Measurements from ENCODE around the gene SLC39A11.
"Not testable (repeated sequence)": the region's sequence is repeated elsewhere in the genome, so short reads cannot be mapped to it uniquely, and the experiment has no call there.

Gene SLC39A11

GRCh38 chr17:72916991-72917390 lies 175.5 kb downstream of the SLC39A11 start:
- DNase-seq (ENCODE audit: low spot score): no peak

- no peak for DNase-seq (ENCODE audit: low spot score)
Measured at GRCh38 chr17:72915625-72916081, 176.8 kb downstream of the SLC39A11 start.

- no peak for DNase-seq (ENCODE audit: low spot score)
Measured at GRCh38 chr17:72913142-72913682, 179.3 kb downstream of the SLC39A11 start.

- DNase-seq (ENCODE audit: low spot score): no peak
Measured at GRCh38 chr17:72906306-72906705, 186.2 kb downstream of the SLC39A11 start.

- DNase-seq (ENCODE audit: low spot score): no peak
Measured at GRCh38 chr17:72903522-72903921, 189.0 kb downstream of the SLC39A11 start.

- no peak for DNase-seq (ENCODE audit: low spot score)
Measured at GRCh38 chr17:72901657-72902056, 190.8 kb downstream of the SLC39A11 start.

GRCh38 chr17:72901083-72901482 lies 191.4 kb downstream of the SLC39A11 start:
- no peak for DNase-seq (ENCODE audit: low spot score)

- DNase-seq (ENCODE audit: low spot score): no peak
Measured at GRCh38 chr17:72900654-72900971, 191.9 kb downstream of the SLC39A11 start.

GRCh38 chr17:72898725-72899124 lies 193.8 kb downstream of the SLC39A11 start:
- no peak for DNase-seq (ENCODE audit: low spot score)

GRCh38 chr17:72896288-72896687 lies 196.2 kb downstream of the SLC39A11 start:
- not testable (repeated sequence) for DNase-seq (ENCODE audit: low spot score)

- no peak for DNase-seq (ENCODE audit: low spot score)
Measured at GRCh38 chr17:72891627-72892026, 200.9 kb downstream of the SLC39A11 start.

GRCh38 chr17:72890711-72891110 lies 201.8 kb downstream of the SLC39A11 start:
- DNase-seq (ENCODE audit: low spot score): no peak

- no peak for DNase-seq (ENCODE audit: low spot score)
Measured at GRCh38 chr17:72887917-72888316, 204.6 kb downstream of the SLC39A11 start.

GRCh38 chr17:72887322-72887721 lies 205.2 kb downstream of the SLC39A11 start:
- DNase-seq (ENCODE audit: low spot score): no peak

- DNase-seq (ENCODE audit: low spot score): no peak
Measured at GRCh38 chr17:72886622-72887021, 205.9 kb downstream of the SLC39A11 start.

- DNase-seq (ENCODE audit: low spot score): no peak
Measured at GRCh38 chr17:72884066-72884465, 208.4 kb downstream of the SLC39A11 start.

GRCh38 chr17:72883351-72883750 lies 209.1 kb downstream of the SLC39A11 start:
- no peak for DNase-seq (ENCODE audit: low spot score)

- no peak for DNase-seq (ENCODE audit: low spot score)
Measured at GRCh38 chr17:72882426-72882825, 210.1 kb downstream of the SLC39A11 start.

- DNase-seq (ENCODE audit: low spot score): no peak
Measured at GRCh38 chr17:72879877-72880276, 212.6 kb downstream of the SLC39A11 start.

GRCh38 chr17:72878975-72879660 lies 213.4 kb downstream of the SLC39A11 start:
- no peak for DNase-seq (ENCODE audit: low spot score)

- DNase-seq (ENCODE audit: low spot score): no peak
Measured at GRCh38 chr17:72877348-72877747, 215.1 kb downstream of the SLC39A11 start.

GRCh38 chr17:72876413-72876812 lies 216.1 kb downstream of the SLC39A11 start:
- DNase-seq (ENCODE audit: low spot score): no peak

- DNase-seq (ENCODE audit: low spot score): no peak
Measured at GRCh38 chr17:72875361-72875760, 217.1 kb downstream of the SLC39A11 start.

GRCh38 chr17:72872396-72872795 lies 220.1 kb downstream of the SLC39A11 start:
- no peak for DNase-seq (ENCODE audit: low spot score)

Measured in hematopoietic multipotent progenitor cell treated with erythropoietin and hydrocortisone succinate and interleukin-3 and kit ligand, for 15 days (in vitro differentiated cells).